GM10847 (cell line): ENCODE measurements around the gene SEMA3B.

Source experiments
- POLR2A ChIP-seq: IDR thresholded peaks from 2 replicates; pipeline ENCODE4 v1.6.1; 2011; ENCODE audit not compliant: insufficient read length; ENCODE audit errors: extremely low read depth

Gene SEMA3B

GRCh38 chr3:50275141-50275995, 6.4 kb downstream of the SEMA3B start:
- TF ChIP-seq POLR2A = no peak

- TF ChIP-seq POLR2A = no peak
Measured at GRCh38 chr3:50275996-50276761, 7.2 kb downstream of the SEMA3B start.

GRCh38 chr3:50276762-50277101, 7.8 kb downstream of the SEMA3B start:
- TF ChIP-seq POLR2A = no peak

- TF ChIP-seq POLR2A = no peak
Measured at GRCh38 chr3:50278123-50278879, 9.4 kb downstream of the SEMA3B start.

- TF ChIP-seq POLR2A = no peak
Measured at GRCh38 chr3:50278880-50279224, 9.9 kb downstream of the SEMA3B start, which contains the start of gene LSMEM2. LSMEM2 (plus strand) TSS chr3:50279087; CDS start chr3:50279114, 27 bp downstream.

GRCh38 chr3:50279255-50280016, 10.5 kb downstream of the SEMA3B start:
- TF ChIP-seq POLR2A = no peak

- TF ChIP-seq POLR2A = no peak
Measured at GRCh38 chr3:50286322-50287227, 17.6 kb downstream of the SEMA3B start.

- no peak for TF ChIP-seq POLR2A
Measured at GRCh38 chr3:50287262-50287661, 18.3 kb downstream of the SEMA3B start.

GRCh38 chr3:50288387-50289007, 19.6 kb downstream of the SEMA3B start:
- TF ChIP-seq POLR2A = no peak

- no peak for TF ChIP-seq POLR2A
Measured at GRCh38 chr3:50289130-50289529, 20.2 kb downstream of the SEMA3B start.

- TF ChIP-seq POLR2A = no peak
Measured at GRCh38 chr3:50290161-50290641, 21.3 kb downstream of the SEMA3B start.

- TF ChIP-seq POLR2A = peak; percentile 34
Measured at GRCh38 chr3:50292159-50293078, 23.5 kb downstream of the SEMA3B start, which contains the start of gene IFRD2. IFRD2 (minus strand) TSS chr3:50292429; CDS start chr3:50292274, 155 bp downstream.
